K562 (cell line): Measurements from ENCODE around the gene HHATL. TPM values are rescaled to one million over a fixed set of nuclear protein-coding genes. Genes with fewer than 3 reads are reported as not detected.

ENCODE experiments used
- ATAC-seq: fragments of 200-7000 bp; cut with Tn5 transposase; 3 replicates; pipeline ENCODE4 v1.9.1; 2020; ENCODE audit warnings: moderate library complexity
- BruUV-seq: library from RNA; stranded (reverse); fragments of 400-500 nt; replicated peaks from 2 replicates; lab custom pipeline; 2021; lab: Mats Ljungman, UMichigan
- CTCF ChIA-PET: fragments of 300-600 bp; formaldehyde crosslinking; extraction: SDS; loops from one replicate; lab custom pipeline; 2021; ENCODE audit warnings: low intra/inter-chr PET ratio; lab: Yijun Ruan, JAX
- POLR2A ChIA-PET: fragments of 300-600, 350-650 bp; sonication (Branson Sonifier 250); formaldehyde crosslinking; extraction: SDS; loops from one replicate; lab custom pipeline; 2021; ENCODE audit warnings: antibody characterized with exemption, inconsistent platforms; lab: Yijun Ruan, JAX
- DNase-seq, 4 experiments: peaks; one replicate each; pipeline versions ENCODE4 v3.0.0 to v3.0.0-alpha.2; 2011 to 2018; ENCODE audit warnings: low spot score in 3 of 4, mixed read lengths in 3 of 4; ENCODE audit errors: extremely low read depth in 1 of 4
- FAIRE-seq: peaks from 2 replicates; lab custom pipeline; 2011; peaks lifted over from hg19 to GRCh38; lab: Jason Lieb, UNC
- H2AFZ ChIP-seq: 2 replicates; pipeline ENCODE4 v1.6.0; 2011; ENCODE audit warnings: low read depth, low read length, control low read depth, inconsistent platforms
- H3K27ac ChIP-seq: fragments of 200-600 bp; 3 replicates; pipeline ENCODE4 v1.8.0; 2011; ENCODE audit warnings: low read depth, mild to moderate bottlenecking, control low read depth, inconsistent platforms, low read length, moderate library complexity, mixed read lengths; ENCODE audit errors: extremely low read depth
- H3K27me3 ChIP-seq, 2 experiments: fragments of 300-600 bp in 1 of 2; 2 replicates in 1 of 2; 3 replicates in 1 of 2; pipeline versions ENCODE4 v1.6.0 to v1.8.0; 2011; ENCODE audit warnings: inconsistent platforms in 2 of 2, low read length in 2 of 2, mild to moderate bottlenecking in 1 of 2, mixed read lengths in 1 of 2, moderate library complexity in 1 of 2; ENCODE audit not compliant: control insufficient read depth in 2 of 2, insufficient read depth in 2 of 2
- H3K36me3 ChIP-seq: fragments of 300-600 bp; 3 replicates; pipeline ENCODE4 v1.8.0; 2011; ENCODE audit warnings: mild to moderate bottlenecking, low read length, inconsistent platforms; ENCODE audit not compliant: control insufficient read depth, insufficient read depth
- H3K4me1 ChIP-seq, 2 experiments: fragments of 200-600 bp in 1 of 2; replicated peaks in 1 of 2; 2 replicates in 1 of 2; 3 replicates in 1 of 2; pipeline versions ENCODE4 v1.5.1 to v1.8.0; 2011; ENCODE audit warnings: inconsistent platforms in 2 of 2, low read length in 2 of 2, mild to moderate bottlenecking in 1 of 2, mixed read lengths in 1 of 2, moderate library complexity in 1 of 2; ENCODE audit not compliant: control insufficient read depth in 2 of 2, insufficient read depth in 2 of 2
- H3K4me2 ChIP-seq: 2 replicates; pipeline ENCODE4 v1.6.1; 2011; ENCODE audit warnings: low read length, control low read depth, inconsistent platforms, mixed read lengths; ENCODE audit not compliant: insufficient read depth
- H3K4me3 ChIP-seq: fragments of 200-600 bp; sonication (generic), shearing (Covaris generic); 2 replicates; pipeline ENCODE4 v1.5.1; 2016; ENCODE audit warnings: control low read depth, inconsistent platforms
- H3K79me2 ChIP-seq: fragments of 200-600 bp; 3 replicates; pipeline ENCODE4 v1.8.0; 2011; ENCODE audit warnings: low read length, inconsistent platforms; ENCODE audit not compliant: control insufficient read depth, insufficient read depth
- H3K9ac ChIP-seq, 2 experiments: 2 replicates each; pipeline versions ENCODE4 v1.6.0 to v1.6.1; 2011; ENCODE audit warnings: low read depth in 2 of 2, low read length in 2 of 2, control low read depth in 1 of 2, inconsistent platforms in 1 of 2, mild to moderate bottlenecking in 1 of 2, mixed read lengths in 1 of 2; ENCODE audit not compliant: insufficient read depth in 1 of 2
- H3K9me1 ChIP-seq: one replicate; pipeline ENCODE4 v1.6.0; 2011; ENCODE audit warnings: inconsistent platforms, mild to moderate bottlenecking, low read length, moderate library complexity; ENCODE audit not compliant: control insufficient read depth, insufficient read depth
- H3K9me3 ChIP-seq: replicated peaks from 2 replicates; pipeline ENCODE4 v1.5.1; 2011; ENCODE audit warnings: low read depth, low read length, inconsistent platforms; ENCODE audit not compliant: control insufficient read depth, insufficient read depth
- H4K20me1 ChIP-seq: replicated peaks from 2 replicates; pipeline ENCODE4 v1.6.1; 2011; ENCODE audit warnings: low read length, inconsistent platforms, mixed read lengths; ENCODE audit not compliant: control insufficient read depth, insufficient read depth
- CEBPG ChIP-seq, 3 experiments: fragments of 200-800 bp in 1 of 3; sonication (Bioruptor generic) in 1 of 3; sonication (generic) in 1 of 3; formaldehyde crosslinking in 1 of 3; IDR thresholded peaks in 2 of 3; conservative IDR thresholded peaks in 1 of 3; 2 replicates each; pipeline versions ENCODE4 v1.6.1 to v1.8.0; 2016 to 2022; ENCODE audit warnings: missing compliant biosample characterization in 2 of 3, missing genetic modification characterization in 2 of 3, mild to moderate bottlenecking in 1 of 3, missing genetic modification reagents in 1 of 3
- CXXC5 ChIP-seq: fragments of 250-450 bp; sonication (Bioruptor Pico); IDR thresholded peaks from 2 replicates; pipeline ENCODE4 v1.8.0; 2022; ENCODE audit warnings: inconsistent platforms, mild to moderate bottlenecking, moderate library complexity
- GABPB2 ChIP-seq: fragments of 250-450 bp; sonication (Bioruptor Pico); conservative IDR thresholded peaks from 2 replicates; pipeline ENCODE4 v1.5.1; 2021; ENCODE audit warnings: mild to moderate bottlenecking
- HEY1 ChIP-seq: fragments of 250-450 bp; sonication (Bioruptor Pico); IDR thresholded peaks from 2 replicates; pipeline ENCODE4 v1.5.0; 2020; ENCODE audit warnings: mild to moderate bottlenecking, moderate library complexity, borderline replicate concordance
- HSF4 ChIP-seq: fragments of 250-450 bp; sonication (Bioruptor Pico); IDR thresholded peaks from 2 replicates; pipeline ENCODE4 v2.1.2; 2022; ENCODE audit warnings: mild to moderate bottlenecking, moderate library complexity, borderline replicate concordance
- KAT7 ChIP-seq: sonication (generic); formaldehyde crosslinking; IDR thresholded peaks from 2 replicates; pipeline ENCODE4 v1.8.0; 2022; ENCODE audit warnings: missing genetic modification reagents, mild to moderate bottlenecking, borderline replicate concordance
- MTA1 ChIP-seq: fragments of 450-650 bp; IDR thresholded peaks from 2 replicates; pipeline ENCODE4 v1.6.1; 2017; ENCODE audit warnings: borderline replicate concordance
- PHB2 ChIP-seq: fragments of 450-650 bp; IDR thresholded peaks from 2 replicates; pipeline ENCODE4 v1.6.1; 2017; ENCODE audit warnings: low read depth
- SIN3B ChIP-seq: fragments of 450-650 bp; IDR thresholded peaks from 2 replicates; pipeline ENCODE4 v1.6.1; 2017; ENCODE audit warnings: low read depth, mild to moderate bottlenecking, moderate library complexity
- YY1 ChIP-seq, 3 experiments: IDR thresholded peaks; 2 replicates each; pipeline ENCODE4 v1.6.1; 2011; ENCODE audit warnings: low read length in 2 of 3, mild to moderate bottlenecking in 2 of 3, moderate library complexity in 2 of 3, borderline replicate concordance in 1 of 3, control low read depth in 1 of 3, low read depth in 1 of 3; ENCODE audit not compliant: insufficient read depth in 3 of 3, insufficient replicate concordance in 2 of 3, control insufficient read depth in 1 of 3, insufficient read length in 1 of 3; ENCODE audit errors: extremely low read depth in 1 of 3
- ZNF354B ChIP-seq: fragments of 250-450 bp; sonication (Bioruptor Pico); IDR thresholded peaks from 2 replicates; pipeline ENCODE4 v1.4.0; 2020
- WGBS: fragments of 100-300 bp; shearing (Covaris generic); methylation state at CpG from one replicate; pipeline ENCODE4 v1.1.6; 2016; ENCODE audit warnings: low coverage, mixed read lengths; ENCODE audit not compliant: insufficient coverage; ENCODE audit errors: missing lambda C conversion rate; 5-methylcytosine and 5-hydroxymethylcytosine counted together
- in situ Hi-C: fragments of 300-500 bp; cut with MboI; formaldehyde crosslinking; loops from 4 replicates; pipeline ENCODE4 v1.15.0; 2018; ENCODE audit warnings: inconsistent platforms, mixed read lengths
- intact Hi-C: fragments of 100-400 bp; cut with micrococcal nuclease; formaldehyde crosslinking; loops from 2 replicates; pipeline ENCODE4 v1.14.2; 2022
- polyA plus RNA-seq, 8 experiments: library from polyadenylated mRNA; depleted of rRNA in 4 of 8; stranded (reverse) in 5 of 8; unstranded in 3 of 8; fragments of >200 nt; fragmentation: Nextera tagmentation in 2 of 8; fragmentation: Illumina TruSeq in 1 of 8; extraction: Ambion mirVana in 2 of 8; extraction: Trizol in 1 of 8; gene quantifications; 2 replicates each; pipeline versions ENCODE4 v1.2.1 to v1.2.3, GENCODE V29; 2011 to 2014; ENCODE audit warnings: inconsistent platforms in 1 of 8, missing spikeins in 1 of 8
- total RNA-seq, 7 experiments: library from RNA; depleted of rRNA in 6 of 7; stranded (reverse); fragments of >200 nt in 6 of 7; fragmentation: Illumina TruSeq in 2 of 7; extraction: Trizol in 2 of 7; gene quantifications; 2 replicates each; pipeline versions ENCODE4 v1.2.1 to v1.2.3, GENCODE V29; 2011 to 2021; ENCODE audit warnings: low replicate concordance in 1 of 7
- TF ChIP-seq, protein P1 (sequence below): sonication (generic); formaldehyde crosslinking; IDR thresholded peaks from 2 replicates; pipeline ENCODE4 v1.8.1; 2023; ENCODE audit warnings: mild to moderate bottlenecking, missing genetic modification reagents

HHATL gene
- total and polyA plus RNA-seq, 9 of the 15 experiments (the other 6 are each of a cell fraction or from before 2014, with no cell fraction given): not detected

DNA sequence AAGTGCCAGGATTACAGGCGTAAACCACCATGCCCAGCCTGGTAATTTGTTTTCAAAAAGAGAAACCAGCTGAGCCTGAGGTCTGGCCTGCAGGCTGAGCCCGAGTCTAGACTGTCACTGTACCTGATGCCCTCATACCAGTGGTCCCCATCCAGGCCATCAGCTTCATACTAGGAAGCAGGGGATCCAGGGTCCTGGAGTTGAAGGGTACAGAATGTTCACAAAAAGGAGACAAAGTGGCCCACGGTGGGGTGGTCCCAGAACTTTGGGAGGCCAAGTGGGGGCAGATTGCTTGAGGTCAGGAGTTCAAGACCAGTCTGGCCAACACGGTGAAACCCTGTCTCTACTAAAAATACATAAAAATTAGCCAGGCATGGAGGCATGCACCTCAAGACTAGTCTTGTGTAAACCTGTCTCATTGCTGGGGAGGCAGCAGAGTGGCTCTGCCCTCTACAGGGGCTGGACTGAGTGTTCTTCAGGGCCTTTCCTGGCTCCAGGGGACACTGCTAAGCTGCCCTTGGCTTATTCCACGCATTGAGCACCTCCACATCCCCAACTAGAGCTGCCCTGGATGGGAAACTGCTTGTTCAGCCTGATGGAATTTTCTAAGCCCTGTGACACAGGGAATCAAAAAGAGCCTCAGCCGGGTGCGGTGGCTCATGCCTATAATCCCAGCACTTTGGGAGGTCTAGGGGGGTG lies 7.9 kb upstream of the HHATL start:
- H4K20me1 ChIP-seq: peaks cover 8% of the 10 kb centered on the region; the same call in 1 of the 2 replicates
- H3K9me1 ChIP-seq: no peaks in the 10 kb centered on the region
- ATAC-seq (0 out of 3 replicates have a peak, but pooled peaks have one; percentile 22), FAIRE-seq (no peak), DNase-seq (no peak)
- no peak overlapping the region for H3K27ac ChIP-seq
- no peak for TF ChIP-seq HSF4 (CRISPR knock-in tag)
- no peak for TF ChIP-seq CEBPG (CRISPR knock-in tag; IDR thresholded peaks at IDR 0.05)
- TF ChIP-seq CEBPG (tag; conservative IDR thresholded peaks at IDR 0.05 in 1 of 2, IDR thresholded peaks at IDR 0.05 in 1 of 2): no peak
- TF ChIP-seq PHB2: no peak
- TF ChIP-seq SIN3B: no peak
- TF ChIP-seq CXXC5 (CRISPR knock-in tag): no peak
- TF ChIP-seq, protein P1, sequence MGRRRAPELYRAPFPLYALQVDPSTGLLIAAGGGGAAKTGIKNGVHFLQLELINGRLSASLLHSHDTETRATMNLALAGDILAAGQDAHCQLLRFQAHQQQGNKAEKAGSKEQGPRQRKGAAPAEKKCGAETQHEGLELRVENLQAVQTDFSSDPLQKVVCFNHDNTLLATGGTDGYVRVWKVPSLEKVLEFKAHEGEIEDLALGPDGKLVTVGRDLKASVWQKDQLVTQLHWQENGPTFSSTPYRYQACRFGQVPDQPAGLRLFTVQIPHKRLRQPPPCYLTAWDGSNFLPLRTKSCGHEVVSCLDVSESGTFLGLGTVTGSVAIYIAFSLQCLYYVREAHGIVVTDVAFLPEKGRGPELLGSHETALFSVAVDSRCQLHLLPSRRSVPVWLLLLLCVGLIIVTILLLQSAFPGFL: no peak
- TF ChIP-seq GABPB2 (CRISPR knock-in tag): no peak
- TF ChIP-seq YY1 (IDR thresholded peaks at IDR 0.05; ENCODE audit: borderline replicate concordance in 1 of 3, control insufficient read depth in 1 of 3, extremely low read depth in 1 of 3, insufficient read depth in 3 of 3, insufficient read length in 1 of 3, insufficient replicate concordance in 2 of 3, low read depth in 1 of 3, low read length in 2 of 3): no peak
- no peak for TF ChIP-seq KAT7 (CRISPR knock-in tag)
- no peak for TF ChIP-seq HEY1 (CRISPR knock-in tag)
- no peak for TF ChIP-seq ZNF354B (CRISPR knock-in tag)
- no peak for TF ChIP-seq MTA1
- no peaks in the 10 kb centered on the region for H3K9me3 ChIP-seq
- no peak overlapping the region for H2AFZ ChIP-seq
- H3K36me3 ChIP-seq: no peaks in the 10 kb centered on the region
- WGBS: 1% methylated on average over 7 of the region's 7 CpGs
- no peaks in the 10 kb centered on the region for H3K79me2 ChIP-seq
- no peak overlapping the region for H3K4me2 ChIP-seq
- no TSS peak for BruUV-seq
- no peak overlapping the region for H3K4me3 ChIP-seq
- H3K9ac ChIP-seq: no peak overlapping the region
- ChIA-PET CTCF (no interaction called here), POLR2A (interaction anchor here (0.8 to 1.4 kb wide), 2 partner anchors 9 to 32 kb away, joined by 3 to 4 read pairs; no protein-coding TSS in a partner anchor)
- in situ Hi-C loops: no loop called here
- intact Hi-C loops: no loop called here
- no peaks in the 10 kb centered on the region for H3K4me1 ChIP-seq
- H3K27me3 ChIP-seq: peaks cover 37 to 70% of the 10 kb centered on the region in 2 experiments
